ENCODE data around the gene TMEM33. TPM values are rescaled to one million over a fixed set of nuclear protein-coding genes. Genes with fewer than 3 reads are reported as not detected.

The TMEM33 gene
- total and polyA plus RNA-seq, 3 donors from 2014 or later, result 26.6 to 47.0 (median 42.1) TPM

DNA sequence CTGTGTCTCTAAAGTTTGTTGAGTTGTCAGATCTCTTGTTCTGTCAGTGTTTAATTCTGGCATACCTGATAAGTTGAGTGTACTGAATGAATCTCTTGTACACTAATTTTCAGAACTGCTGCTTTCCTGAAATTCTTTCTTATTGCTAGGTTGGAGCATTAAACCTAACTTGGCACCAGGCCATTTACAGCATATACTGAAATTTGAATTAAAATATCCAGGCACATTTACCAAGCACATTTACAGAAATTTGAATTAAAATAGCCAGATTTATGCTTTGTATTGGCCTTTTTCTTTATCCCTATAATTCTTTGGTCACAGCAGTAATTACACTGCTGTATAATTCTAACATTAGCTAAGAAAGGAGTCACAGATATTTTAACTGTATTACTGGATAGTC is 8.9 kb downstream of the TMEM33 start:
- no peak for TF ChIP-seq POLR2A (IDR thresholded peaks at IDR 0.05)
- TF ChIP-seq, protein P1, sequence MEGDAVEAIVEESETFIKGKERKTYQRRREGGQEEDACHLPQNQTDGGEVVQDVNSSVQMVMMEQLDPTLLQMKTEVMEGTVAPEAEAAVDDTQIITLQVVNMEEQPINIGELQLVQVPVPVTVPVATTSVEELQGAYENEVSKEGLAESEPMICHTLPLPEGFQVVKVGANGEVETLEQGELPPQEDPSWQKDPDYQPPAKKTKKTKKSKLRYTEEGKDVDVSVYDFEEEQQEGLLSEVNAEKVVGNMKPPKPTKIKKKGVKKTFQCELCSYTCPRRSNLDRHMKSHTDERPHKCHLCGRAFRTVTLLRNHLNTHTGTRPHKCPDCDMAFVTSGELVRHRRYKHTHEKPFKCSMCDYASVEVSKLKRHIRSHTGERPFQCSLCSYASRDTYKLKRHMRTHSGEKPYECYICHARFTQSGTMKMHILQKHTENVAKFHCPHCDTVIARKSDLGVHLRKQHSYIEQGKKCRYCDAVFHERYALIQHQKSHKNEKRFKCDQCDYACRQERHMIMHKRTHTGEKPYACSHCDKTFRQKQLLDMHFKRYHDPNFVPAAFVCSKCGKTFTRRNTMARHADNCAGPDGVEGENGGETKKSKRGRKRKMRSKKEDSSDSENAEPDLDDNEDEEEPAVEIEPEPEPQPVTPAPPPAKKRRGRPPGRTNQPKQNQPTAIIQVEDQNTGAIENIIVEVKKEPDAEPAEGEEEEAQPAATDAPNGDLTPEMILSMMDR (IDR thresholded peaks at IDR 0.05), result no peak
- H3K4me3 ChIP-seq, result no peak overlapping the region
- no peaks in the 10 kb centered on the region for H3K4me1 ChIP-seq
- intact Hi-C loops (cut with DNase I; ENCODE audit: low total_unique reads), result no loop called here
- no peaks in the 10 kb centered on the region for H3K9me3 ChIP-seq
- H3K36me3 ChIP-seq (ENCODE audit: low read depth, missing control alignments), result no peaks in the 10 kb centered on the region
- H3K27me3 ChIP-seq, result no peaks in the 10 kb centered on the region
- no peak overlapping the region for H3K27ac ChIP-seq
- no peak for DNase-seq

- no peaks in the 10 kb centered on the region for H3K27me3 ChIP-seq
- TF ChIP-seq POLR2A (IDR thresholded peaks at IDR 0.05), result no peak
- TF ChIP-seq, protein P1 (IDR thresholded peaks at IDR 0.05), result no peak
- H3K4me3 ChIP-seq, result no peak overlapping the region
- WGBS, 2 donors, result 83 to 90% methylated on average over 3 of the region's 3 CpGs
- H3K4me1 ChIP-seq, result no peaks in the 10 kb centered on the region
- no peak for DNase-seq
- H3K36me3 ChIP-seq (ENCODE audit: low read depth, missing control alignments), result no peaks in the 10 kb centered on the region
- no peak overlapping the region for H3K27ac ChIP-seq
- no peaks in the 10 kb centered on the region for H3K9me3 ChIP-seq
- intact Hi-C loops (cut with DNase I; ENCODE audit: low total_unique reads), result no loop called here
Observed at GRCh38 chr4:41949531-41949930, 14.3 kb downstream of the TMEM33 start.

DNA sequence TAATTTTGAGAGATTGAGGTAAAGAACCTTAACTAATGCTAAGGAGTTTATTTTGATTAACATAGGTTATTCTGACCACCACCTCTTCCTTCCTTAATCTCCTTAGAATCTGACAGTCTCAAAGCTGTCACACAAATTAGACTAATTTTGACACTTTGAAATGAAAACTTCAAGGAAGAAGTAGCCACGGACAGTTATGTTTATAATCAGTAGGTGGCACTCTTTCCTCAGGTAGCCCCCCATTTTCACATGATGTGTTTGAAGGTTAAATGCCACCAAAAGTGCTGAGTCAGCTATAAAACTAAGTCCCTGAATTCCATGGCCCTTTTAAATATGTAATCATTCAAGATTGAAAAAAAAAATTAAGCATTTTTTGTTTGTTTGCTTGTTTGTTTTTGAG is 22.4 kb downstream of the TMEM33 start:
- Histone ChIP-seq H3K36me3 (ENCODE audit: low read depth, missing control alignments) (no peaks in the 10 kb centered on the region), H3K27ac (no peak overlapping the region), H3K4me1 (no peaks in the 10 kb centered on the region), H3K4me3 (no peak overlapping the region), H3K9me3 (no peaks in the 10 kb centered on the region), H3K27me3 (no peaks in the 10 kb centered on the region)
- DNase-seq, result no peak
- no peak for TF ChIP-seq POLR2A (IDR thresholded peaks at IDR 0.05)
- intact Hi-C loops (cut with DNase I; ENCODE audit: low total_unique reads), result no loop called here
- WGBS, 2 donors, result 36 to 41% methylated on average over 1 of the region's 1 CpG

DNA sequence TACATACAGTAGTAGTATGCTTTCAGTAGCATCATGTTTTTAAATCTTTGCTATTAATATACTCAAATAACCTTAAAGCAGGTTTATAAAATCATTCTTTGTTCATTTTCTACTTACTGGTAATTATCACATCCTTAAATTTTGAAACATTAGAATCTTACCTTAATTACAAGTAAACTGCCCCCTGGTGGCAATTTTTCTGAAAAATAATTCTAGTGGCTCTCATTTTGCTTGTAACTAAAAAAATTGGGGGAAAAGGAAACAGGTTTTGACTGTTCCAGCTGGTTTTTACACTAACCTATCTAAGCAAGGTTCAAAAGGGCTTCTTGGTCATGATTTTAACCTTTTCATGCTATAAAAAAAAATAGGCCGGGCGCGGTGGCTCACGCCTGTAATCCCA is 27.9 kb downstream of the TMEM33 start:
- Histone ChIP-seq H3K9me3 (no peaks in the 10 kb centered on the region), H3K4me1 (no peaks in the 10 kb centered on the region), H3K4me3 (no peak overlapping the region), H3K27ac (no peak overlapping the region), H3K36me3 (ENCODE audit: low read depth, missing control alignments) (no peaks in the 10 kb centered on the region), H3K27me3 (no peaks in the 10 kb centered on the region)
- no peak for DNase-seq
- intact Hi-C loops (cut with DNase I; ENCODE audit: low total_unique reads), result no loop called here
- TF ChIP-seq, protein P1 (IDR thresholded peaks at IDR 0.05), result peak in 1 of 3 experiments; percentile 55
- no peak for TF ChIP-seq POLR2A (IDR thresholded peaks at IDR 0.05)
- WGBS, 2 donors, result 43 to 73% methylated on average over 4 of the region's 4 CpGs

DNA sequence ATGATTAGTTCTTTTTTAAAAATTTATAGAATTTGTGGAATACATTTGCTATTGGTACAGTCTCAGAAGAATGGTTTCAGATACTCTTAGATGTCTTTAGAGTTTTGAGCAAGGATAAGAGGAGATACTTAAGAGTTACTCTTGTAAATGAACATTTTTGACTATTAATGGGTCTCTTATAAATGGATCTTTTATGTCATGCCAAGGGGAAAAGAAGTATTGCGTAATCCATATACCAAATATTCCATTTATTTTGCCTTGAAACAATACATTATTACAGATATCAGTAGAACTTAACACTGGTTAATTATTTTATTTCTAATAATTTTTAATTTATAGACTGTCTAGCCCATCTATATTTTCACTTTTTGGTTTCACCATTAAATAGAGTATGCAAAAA is 29.2 kb downstream of the TMEM33 start:
- no peaks in the 10 kb centered on the region for H3K36me3 ChIP-seq (ENCODE audit: low read depth, missing control alignments)
- 76 to 87% methylated on average over 1 of the region's 1 CpG for WGBS, 2 donors
- intact Hi-C loops (cut with DNase I; ENCODE audit: low total_unique reads), result no loop called here
- no peak overlapping the region for H3K27ac ChIP-seq
- no peaks in the 10 kb centered on the region for H3K27me3 ChIP-seq
- DNase-seq, result no peak
- TF ChIP-seq, protein P1 (IDR thresholded peaks at IDR 0.05), result no peak
- TF ChIP-seq POLR2A (IDR thresholded peaks at IDR 0.05), result no peak
- no peak overlapping the region for H3K4me3 ChIP-seq
- no peaks in the 10 kb centered on the region for H3K9me3 ChIP-seq
- no peaks in the 10 kb centered on the region for H3K4me1 ChIP-seq
